ENCODE data around the gene TNS3.
"Not testable (repeated sequence)": the region's sequence is repeated elsewhere in the genome, so short reads cannot be mapped to it uniquely, and the experiment has no call there.

Gene TNS3

GRCh38 chr7:47602272-47603004, 20.5 kb upstream of the TNS3 start:
- DNase-seq = no peak

GRCh38 chr7:47601881-47602249, 20.0 kb upstream of the TNS3 start:
- DNase-seq = no peak

- no peak for DNase-seq
Measured at GRCh38 chr7:47601119-47601880, 19.4 kb upstream of the TNS3 start.

GRCh38 chr7:47600199-47601118, 18.5 kb upstream of the TNS3 start:
- DNase-seq = no peak

GRCh38 chr7:47597379-47597778, 15.5 kb upstream of the TNS3 start:
- DNase-seq = no peak

GRCh38 chr7:47596502-47597202, 14.7 kb upstream of the TNS3 start:
- no peak for DNase-seq

- DNase-seq = no peak
Measured at GRCh38 chr7:47594406-47594805, 12.5 kb upstream of the TNS3 start.

GRCh38 chr7:47591655-47592572, 10.0 kb upstream of the TNS3 start:
- no peak for DNase-seq

GRCh38 chr7:47591089-47591654, 9.3 kb upstream of the TNS3 start:
- DNase-seq = no peak

- DNase-seq = not testable (repeated sequence)
Measured at GRCh38 chr7:47590215-47590614, 8.3 kb upstream of the TNS3 start.

- DNase-seq = no peak
Measured at GRCh38 chr7:47588704-47589225, 6.9 kb upstream of the TNS3 start.

GRCh38 chr7:47587976-47588375, 6.1 kb upstream of the TNS3 start:
- no peak for DNase-seq

- no peak for DNase-seq
Measured at GRCh38 chr7:47587351-47587750, 5.4 kb upstream of the TNS3 start.

- DNase-seq = no peak
Measured at GRCh38 chr7:47586925-47587324, 5.0 kb upstream of the TNS3 start.

- not testable (repeated sequence) for DNase-seq
Measured at GRCh38 chr7:47586161-47586670, 4.3 kb upstream of the TNS3 start.

- DNase-seq = no peak
Measured at GRCh38 chr7:47584536-47584895, 2.6 kb upstream of the TNS3 start.

GRCh38 chr7:47583739-47584535, 2.0 kb upstream of the TNS3 start:
- no peak for DNase-seq

- DNase-seq = no peak
Measured at GRCh38 chr7:47582764-47583738, 1.1 kb upstream of the TNS3 start.

- DNase-seq = no peak
Measured at GRCh38 chr7:47581438-47581803, 490 bp downstream of the TNS3 start.
